Gastrocnemius medialis (tissue), 4 donors: ENCODE measurements around the gene BDH2.

ENCODE experiments used
- POLR2A ChIP-seq, 2 donors: fragments of 450-650 bp; IDR thresholded peaks; one replicate each; pipeline ENCODE4 v1.6.1; 2017; ENCODE audit warnings: antibody characterized with exemption in 2 of 2, mild to moderate bottlenecking in 2 of 2, moderate library complexity in 2 of 2
- TF ChIP-seq, protein P1 (sequence below), 5 experiments: fragments of 450-650 bp in 3 of 5; fragments of 200-600 bp in 2 of 5; sonication (generic) in 2 of 5; IDR thresholded peaks in 4 of 5; conservative IDR thresholded peaks in 1 of 5; 1 replicate in 4 of 5; 2 replicates in 1 of 5; pipeline ENCODE4 v1.5.1; 2016 to 2019; ENCODE audit warnings: antibody characterized with exemption in 5 of 5, mild to moderate bottlenecking in 3 of 5, moderate library complexity in 3 of 5

DNA sequence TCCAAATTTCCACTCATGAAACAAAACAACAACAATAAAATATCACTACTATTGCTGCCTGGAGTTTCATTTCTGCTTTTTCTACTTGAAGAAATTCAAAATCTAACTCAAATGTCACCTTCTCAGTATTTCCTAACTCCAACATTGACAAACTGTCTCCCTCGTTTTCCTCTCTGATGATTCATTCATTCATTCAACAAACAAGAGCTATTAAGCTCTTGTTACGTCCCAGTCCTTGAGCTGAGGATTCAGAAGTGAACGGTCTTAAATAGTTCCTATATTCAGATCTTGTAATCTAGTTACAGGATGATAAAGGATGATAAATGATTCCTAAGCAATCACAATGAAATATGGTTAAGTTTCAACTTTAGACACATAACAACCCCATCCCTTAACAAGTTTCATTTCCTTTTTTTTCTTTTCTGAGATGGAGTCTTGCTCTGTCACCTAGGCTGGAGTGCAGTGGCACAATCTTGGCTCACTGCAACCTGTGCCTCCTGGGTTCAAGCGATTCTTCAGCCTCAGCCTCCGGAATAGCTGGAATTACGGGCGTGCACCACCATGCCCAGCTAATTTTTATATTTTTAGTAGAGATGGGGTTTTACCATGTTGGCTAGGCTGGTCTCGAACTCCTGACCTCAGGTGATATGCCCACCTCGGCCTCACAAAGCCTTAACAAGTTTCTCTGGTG lies 24.7 kb downstream of the BDH2 start:
- TF ChIP-seq, protein P1, sequence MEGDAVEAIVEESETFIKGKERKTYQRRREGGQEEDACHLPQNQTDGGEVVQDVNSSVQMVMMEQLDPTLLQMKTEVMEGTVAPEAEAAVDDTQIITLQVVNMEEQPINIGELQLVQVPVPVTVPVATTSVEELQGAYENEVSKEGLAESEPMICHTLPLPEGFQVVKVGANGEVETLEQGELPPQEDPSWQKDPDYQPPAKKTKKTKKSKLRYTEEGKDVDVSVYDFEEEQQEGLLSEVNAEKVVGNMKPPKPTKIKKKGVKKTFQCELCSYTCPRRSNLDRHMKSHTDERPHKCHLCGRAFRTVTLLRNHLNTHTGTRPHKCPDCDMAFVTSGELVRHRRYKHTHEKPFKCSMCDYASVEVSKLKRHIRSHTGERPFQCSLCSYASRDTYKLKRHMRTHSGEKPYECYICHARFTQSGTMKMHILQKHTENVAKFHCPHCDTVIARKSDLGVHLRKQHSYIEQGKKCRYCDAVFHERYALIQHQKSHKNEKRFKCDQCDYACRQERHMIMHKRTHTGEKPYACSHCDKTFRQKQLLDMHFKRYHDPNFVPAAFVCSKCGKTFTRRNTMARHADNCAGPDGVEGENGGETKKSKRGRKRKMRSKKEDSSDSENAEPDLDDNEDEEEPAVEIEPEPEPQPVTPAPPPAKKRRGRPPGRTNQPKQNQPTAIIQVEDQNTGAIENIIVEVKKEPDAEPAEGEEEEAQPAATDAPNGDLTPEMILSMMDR (IDR thresholded peaks at IDR 0.05 in 4 of 5, conservative IDR thresholded peaks at IDR 0.05 in 1 of 5) = no peak
- no peak for TF ChIP-seq POLR2A (IDR thresholded peaks at IDR 0.05)
